DND-41 (cell line): ENCODE measurements around the gene TMBIM6.

Experiments used
- CTCF ChIP-seq: IDR thresholded peaks from 2 replicates; pipeline ENCODE4 v1.5.1; 2012; ENCODE audit warnings: borderline replicate concordance, low read length, moderate library complexity, mild to moderate bottlenecking; ENCODE audit not compliant: poor library complexity, severe bottlenecking; ENCODE audit errors: extremely low read depth
- EZH2 ChIP-seq: IDR thresholded peaks from 3 replicates; pipeline ENCODE4 v1.6.1; 2012; ENCODE audit warnings: borderline replicate concordance, low read depth, mild to moderate bottlenecking, moderate library complexity, low read length, inconsistent platforms; ENCODE audit not compliant: severe bottlenecking

- TF ChIP-seq CTCF (no peak), EZH2 (no peak)
These were observed 66.7 kb downstream of the TMBIM6 start for GRCh38 chr12:49807991-49808580.
